HG03066 (cell line): ENCODE measurements around the gene PCSK4.
"Not testable (repeated sequence)": the region's sequence is repeated elsewhere in the genome, so short reads cannot be mapped to it uniquely, and the experiment has no call there.

Experiments used
- ATAC-seq: cut with Tn5 transposase; IDR thresholded peaks from one replicate; pipeline ENCODE4 v1.9.1; 2021; ENCODE audit warnings: low read depth; ENCODE audit not compliant: unreplicated experiment

Gene PCSK4

GRCh38 chr19:1441677-1442438 lies 48.3 kb downstream of the PCSK4 start:
- ATAC-seq = no peak

- no peak for ATAC-seq
These were observed 49.1 kb downstream of the PCSK4 start for GRCh38 chr19:1441022-1441426.

GRCh38 chr19:1440418-1440801 lies 49.7 kb downstream of the PCSK4 start:
- no peak for ATAC-seq

GRCh38 chr19:1439525-1440417 lies 50.4 kb downstream of the PCSK4 start:
- ATAC-seq = not testable (repeated sequence)

DNA sequence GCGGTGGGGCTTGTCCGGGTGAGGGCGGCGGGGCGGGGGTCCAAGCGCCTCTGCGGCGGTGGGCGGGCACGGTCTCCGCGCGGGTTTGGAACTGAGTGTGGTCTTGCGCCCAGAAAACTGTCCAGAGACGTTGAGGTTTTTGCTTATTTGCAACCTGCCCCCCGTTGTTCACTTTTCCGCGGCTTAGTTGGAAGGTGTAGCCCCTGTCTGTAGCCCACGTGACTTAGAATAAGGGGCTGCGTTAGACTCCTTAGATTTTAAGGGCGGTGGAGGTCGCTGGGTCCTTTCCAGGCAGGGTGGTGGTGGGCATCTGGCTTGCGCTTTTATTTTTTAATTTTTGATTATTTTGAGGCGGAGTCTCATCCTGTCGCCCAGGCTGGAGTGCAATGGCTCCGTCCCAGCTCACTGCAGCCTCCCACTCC lies 51.2 kb downstream of the PCSK4 start:
- no peak for ATAC-seq

DNA sequence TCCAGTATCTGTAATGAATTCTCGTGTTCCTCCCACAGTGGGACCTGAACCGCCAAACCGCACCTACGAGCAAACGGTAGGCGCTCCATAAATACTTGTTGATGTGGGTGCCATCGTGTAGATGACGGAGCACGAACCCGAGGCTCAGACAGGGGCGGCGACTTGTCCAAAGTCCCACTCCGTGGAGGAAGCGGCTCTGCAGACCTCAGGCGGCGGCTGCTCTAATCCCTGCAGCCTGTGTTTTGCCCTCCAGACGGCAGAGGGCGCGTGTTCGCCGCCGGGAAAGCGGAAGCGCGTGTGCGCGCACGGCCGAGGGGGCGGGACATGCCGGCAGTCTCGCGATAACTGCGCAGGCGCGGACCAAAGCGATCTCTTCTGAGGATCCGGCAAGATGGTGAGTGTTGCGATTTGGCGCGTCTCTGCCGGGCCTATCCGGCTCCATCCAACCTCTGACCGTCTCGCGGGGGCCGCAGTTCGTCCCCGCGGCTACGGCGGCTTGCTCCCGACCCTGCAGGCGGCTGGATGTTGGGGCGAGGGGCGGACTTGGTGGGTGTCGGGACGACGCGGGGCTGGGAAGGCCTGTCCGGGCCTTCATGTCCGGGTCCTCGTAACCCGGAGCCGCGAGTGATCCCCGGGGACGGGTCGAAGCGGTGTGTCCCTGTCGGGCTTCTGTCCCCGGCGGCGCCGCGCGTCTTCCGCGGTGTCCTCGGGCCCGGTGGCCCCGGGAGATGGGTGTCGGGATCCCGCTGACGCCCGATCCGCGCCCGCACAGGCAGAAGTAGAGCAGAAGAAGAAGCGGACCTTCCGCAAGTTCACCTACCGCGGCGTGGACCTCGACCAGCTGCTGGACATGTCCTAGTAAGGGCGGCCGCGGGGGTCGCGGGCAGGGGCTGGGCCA lies 51.9 kb downstream of the PCSK4 start, which contains the start of gene RPS15:
Gene RPS15, plus strand, starts transcription at position 362 of the 898 bp plus-strand sequence. Its CDS starts 30 bp downstream, at position 392.
- ATAC-seq = peak; percentile 75

GRCh38 chr19:1437609-1438008 lies 52.5 kb downstream of the PCSK4 start:
- ATAC-seq = no peak

- no peak for ATAC-seq
These were observed 54.7 kb downstream of the PCSK4 start for GRCh38 chr19:1435378-1435989.

DNA sequence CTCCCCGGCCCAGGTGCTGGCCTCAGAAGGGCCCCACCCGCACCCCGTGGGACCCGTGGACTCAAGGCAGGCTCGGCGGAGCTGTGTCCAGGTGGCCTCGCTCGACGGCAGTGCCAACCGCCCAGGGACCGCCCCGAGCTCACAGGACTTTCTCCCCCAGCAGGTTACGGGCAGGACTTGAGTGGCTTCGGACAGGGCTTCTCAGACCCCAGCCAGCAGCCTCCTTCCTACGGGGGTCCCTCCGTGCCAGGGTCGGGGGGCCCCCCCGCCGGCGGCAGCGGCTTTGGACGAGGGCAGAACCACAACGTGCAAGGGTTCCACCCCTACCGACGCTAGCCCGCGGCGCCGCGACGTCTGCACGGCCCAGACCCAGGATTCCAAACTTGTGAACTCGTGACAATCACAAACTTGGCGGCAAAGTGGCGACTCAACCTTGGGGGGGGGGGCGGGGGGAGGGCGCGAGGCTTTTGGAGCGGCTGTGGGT lies 55.5 kb downstream of the PCSK4 start:
- ATAC-seq = no peak

- ATAC-seq = no peak
These were observed 56.1 kb downstream of the PCSK4 start for GRCh38 chr19:1434040-1434366.

- no peak for ATAC-seq
These were observed 56.8 kb downstream of the PCSK4 start for GRCh38 chr19:1433119-1434039.

- no peak for ATAC-seq
These were observed 57.7 kb downstream of the PCSK4 start for GRCh38 chr19:1432507-1432887.

DNA sequence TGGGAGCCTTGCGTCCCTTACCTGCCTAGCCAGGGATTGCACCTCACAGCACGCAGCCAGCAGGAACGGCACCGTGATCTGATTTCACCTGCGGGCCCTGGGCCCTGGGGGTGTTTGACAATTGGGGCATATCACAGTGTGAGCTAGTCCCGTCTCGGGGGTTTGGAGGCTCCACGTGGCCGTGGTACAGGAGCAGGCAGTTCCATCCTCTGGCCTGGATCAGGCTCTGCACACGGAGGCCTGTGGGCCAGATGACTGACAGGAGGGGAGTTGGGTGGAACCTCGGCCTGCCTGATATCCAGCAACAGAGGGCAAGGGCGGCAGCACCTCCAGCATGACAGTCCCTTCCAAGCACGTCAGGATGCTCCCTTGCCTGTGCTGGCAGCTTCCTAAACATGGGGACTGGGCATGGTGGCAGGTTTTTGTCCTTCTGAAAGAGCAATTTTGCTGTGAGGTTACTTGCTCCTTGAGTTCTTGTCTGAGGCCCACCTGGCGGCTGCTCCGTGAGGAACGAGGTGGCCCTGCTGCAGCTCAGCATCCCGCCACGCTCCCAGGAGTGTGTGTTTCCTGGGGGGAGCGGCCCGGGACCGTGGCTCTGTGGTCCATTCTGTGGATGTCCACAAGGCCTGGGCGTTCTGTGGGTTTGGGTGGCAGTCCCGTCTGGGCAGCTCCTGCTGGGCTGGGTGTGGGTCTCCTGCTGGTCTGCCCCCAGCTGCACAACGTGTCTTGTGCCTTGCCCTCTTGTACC lies 58.2 kb downstream of the PCSK4 start:
- ATAC-seq = no peak
